ENCODE results near the gene SERPINI2. TPM values are rescaled to one million over a fixed set of nuclear protein-coding genes. Genes with fewer than 3 reads are reported as not detected.

Gene SERPINI2
- total and polyA plus RNA-seq, 2 donors (not counting 1 experiment from before 2014, with no cell fraction given) = not detected

DNA sequence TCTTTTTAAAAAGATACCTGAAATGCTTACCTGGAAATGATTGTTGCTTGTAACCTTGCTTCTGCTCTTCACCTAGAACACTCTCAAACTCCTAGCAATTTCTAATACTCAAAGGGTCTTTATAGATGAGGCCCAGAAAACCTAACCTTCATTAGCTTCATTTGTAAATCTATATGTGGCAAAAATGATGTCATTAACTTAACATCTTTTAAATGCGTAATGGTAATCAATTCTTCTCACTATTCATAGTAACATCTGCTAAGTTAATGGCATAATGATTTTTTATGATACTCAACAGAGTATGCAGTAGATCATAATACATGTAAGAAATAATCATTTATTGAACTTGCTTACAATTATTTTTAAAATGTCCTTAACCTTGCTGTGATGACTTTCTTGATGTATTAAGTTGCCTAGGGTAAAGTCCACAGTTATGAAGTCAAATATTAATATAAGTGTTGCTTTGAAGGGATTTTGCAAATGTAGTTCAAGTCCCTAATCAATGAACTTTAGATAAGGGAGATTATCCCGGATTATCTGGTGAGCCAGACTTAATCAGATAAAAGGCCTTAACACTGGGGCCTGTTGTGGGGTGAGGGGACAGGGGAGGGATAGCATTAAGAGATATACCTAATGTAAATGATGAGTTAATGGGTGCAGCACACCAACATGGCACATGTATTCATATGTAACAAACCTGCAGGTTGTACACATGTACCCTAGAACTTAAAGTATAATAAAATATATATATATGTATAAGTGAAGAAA is 10.1 kb upstream of the SERPINI2 start:
- no peaks in the 10 kb centered on the region for H3K27me3 ChIP-seq (ENCODE audit: control insufficient read depth, insufficient read depth, low read length)
- H3K79me2 ChIP-seq (ENCODE audit: control insufficient read depth, insufficient read depth, low read length) = no peaks in the 10 kb centered on the region
- no peaks in the 10 kb centered on the region for H3K36me3 ChIP-seq (ENCODE audit: control insufficient read depth, insufficient read depth, low read length)
- no peaks in the 10 kb centered on the region for H3K9me3 ChIP-seq (ENCODE audit: control insufficient read depth, insufficient read depth, low read depth, low read length)
- H4K20me1 ChIP-seq (ENCODE audit: control insufficient read depth, extremely low read depth, insufficient read depth, low read length) = no peaks in the 10 kb centered on the region
- H3K4me3 ChIP-seq (replicated peaks in 1 of 4; ENCODE audit: control extremely low read depth in 1 of 4, insufficient read depth in 1 of 4, low read depth in 3 of 4, low read length in 4 of 4) = no peak overlapping the region
- no peak for TF ChIP-seq EZH2 (IDR thresholded peaks at IDR 0.05; ENCODE audit: low read length, missing control alignments)
- TF ChIP-seq, protein P1, sequence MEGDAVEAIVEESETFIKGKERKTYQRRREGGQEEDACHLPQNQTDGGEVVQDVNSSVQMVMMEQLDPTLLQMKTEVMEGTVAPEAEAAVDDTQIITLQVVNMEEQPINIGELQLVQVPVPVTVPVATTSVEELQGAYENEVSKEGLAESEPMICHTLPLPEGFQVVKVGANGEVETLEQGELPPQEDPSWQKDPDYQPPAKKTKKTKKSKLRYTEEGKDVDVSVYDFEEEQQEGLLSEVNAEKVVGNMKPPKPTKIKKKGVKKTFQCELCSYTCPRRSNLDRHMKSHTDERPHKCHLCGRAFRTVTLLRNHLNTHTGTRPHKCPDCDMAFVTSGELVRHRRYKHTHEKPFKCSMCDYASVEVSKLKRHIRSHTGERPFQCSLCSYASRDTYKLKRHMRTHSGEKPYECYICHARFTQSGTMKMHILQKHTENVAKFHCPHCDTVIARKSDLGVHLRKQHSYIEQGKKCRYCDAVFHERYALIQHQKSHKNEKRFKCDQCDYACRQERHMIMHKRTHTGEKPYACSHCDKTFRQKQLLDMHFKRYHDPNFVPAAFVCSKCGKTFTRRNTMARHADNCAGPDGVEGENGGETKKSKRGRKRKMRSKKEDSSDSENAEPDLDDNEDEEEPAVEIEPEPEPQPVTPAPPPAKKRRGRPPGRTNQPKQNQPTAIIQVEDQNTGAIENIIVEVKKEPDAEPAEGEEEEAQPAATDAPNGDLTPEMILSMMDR (conservative IDR thresholded peaks at IDR 0.05 in 1 of 2, IDR thresholded peaks at IDR 0.05 in 1 of 2; ENCODE audit: low read depth in 1 of 2, low read length in 2 of 2) = no peak
- no peaks in the 10 kb centered on the region for H3K4me1 ChIP-seq (ENCODE audit: control insufficient read depth, extremely low read depth, insufficient read depth, low read length)
- no peak overlapping the region for H3K9ac ChIP-seq (ENCODE audit: insufficient read depth, low read length)
- H2AFZ ChIP-seq (ENCODE audit: low read length) = no peak overlapping the region
- DNase-seq (ENCODE audit: low read depth in 2 of 2) = no peak
- no peak overlapping the region for H3K4me2 ChIP-seq (ENCODE audit: extremely low read depth, insufficient read depth, low read length)
- no peak overlapping the region for H3K27ac ChIP-seq (ENCODE audit: insufficient read depth, low read length)

DNA sequence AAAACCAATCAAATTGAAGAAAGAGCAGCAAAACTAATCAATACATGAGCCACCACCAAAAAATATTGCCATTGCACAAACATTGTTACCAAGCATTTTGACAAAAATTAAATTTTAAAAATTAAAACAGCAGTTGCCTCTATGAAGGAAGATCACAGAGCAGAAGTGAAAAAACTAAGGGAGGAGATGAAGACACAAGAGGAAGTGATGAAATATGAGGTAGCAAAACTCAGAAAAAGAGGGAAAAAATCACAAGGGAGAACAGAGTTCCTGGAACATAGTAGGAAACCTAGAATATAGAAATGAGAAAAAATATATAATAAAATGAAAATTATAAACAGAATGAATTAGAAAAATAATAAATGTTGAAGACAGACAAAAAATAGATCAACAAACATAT is 7.3 kb upstream of the SERPINI2 start:
- Histone ChIP-seq H3K9ac (ENCODE audit: insufficient read depth, low read length) (no peak overlapping the region), H3K4me1 (ENCODE audit: control insufficient read depth, extremely low read depth, insufficient read depth, low read length) (no peaks in the 10 kb centered on the region), H3K4me3 (replicated peaks in 1 of 4; ENCODE audit: control extremely low read depth in 1 of 4, insufficient read depth in 1 of 4, low read depth in 3 of 4, low read length in 4 of 4) (no peak overlapping the region), H4K20me1 (ENCODE audit: control insufficient read depth, extremely low read depth, insufficient read depth, low read length) (no peaks in the 10 kb centered on the region), H3K27ac (ENCODE audit: insufficient read depth, low read length) (no peak overlapping the region), H3K9me3 (ENCODE audit: control insufficient read depth, insufficient read depth, low read depth, low read length) (no peaks in the 10 kb centered on the region), H3K79me2 (ENCODE audit: control insufficient read depth, insufficient read depth, low read length) (no peaks in the 10 kb centered on the region), H2AFZ (ENCODE audit: low read length) (no peak overlapping the region), H3K36me3 (ENCODE audit: control insufficient read depth, insufficient read depth, low read length) (no peaks in the 10 kb centered on the region), H3K4me2 (ENCODE audit: extremely low read depth, insufficient read depth, low read length) (no peak overlapping the region), H3K27me3 (ENCODE audit: control insufficient read depth, insufficient read depth, low read length) (no peaks in the 10 kb centered on the region)
- no peak for DNase-seq (ENCODE audit: low read depth in 2 of 2)
- no peak for TF ChIP-seq EZH2 (IDR thresholded peaks at IDR 0.05; ENCODE audit: low read length, missing control alignments)
- TF ChIP-seq, protein P1 (conservative IDR thresholded peaks at IDR 0.05 in 1 of 2, IDR thresholded peaks at IDR 0.05 in 1 of 2; ENCODE audit: low read depth in 1 of 2, low read length in 2 of 2) = no peak

DNA sequence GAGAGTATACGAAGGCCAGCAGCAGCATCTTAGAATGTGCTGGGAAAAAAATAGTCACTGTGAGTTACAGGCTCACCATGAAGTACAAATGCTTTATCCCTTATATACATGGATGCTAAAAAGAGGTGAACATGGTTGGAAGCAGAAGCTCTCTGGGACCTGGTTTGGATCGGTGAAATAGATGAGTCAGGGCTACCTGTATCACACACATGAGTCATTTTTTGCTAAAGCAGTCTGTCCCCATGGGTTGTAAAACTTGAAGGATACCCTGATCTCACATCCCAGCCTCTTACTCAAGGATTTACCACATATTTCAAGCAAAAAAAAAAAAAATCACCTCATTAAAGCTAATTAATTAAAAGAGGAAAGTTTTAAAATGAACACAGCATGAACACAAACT is 6.9 kb upstream of the SERPINI2 start:
- Histone ChIP-seq H3K4me2 (ENCODE audit: extremely low read depth, insufficient read depth, low read length) (no peak overlapping the region), H3K27ac (ENCODE audit: insufficient read depth, low read length) (no peak overlapping the region), H3K36me3 (ENCODE audit: control insufficient read depth, insufficient read depth, low read length) (no peaks in the 10 kb centered on the region), H3K9me3 (ENCODE audit: control insufficient read depth, insufficient read depth, low read depth, low read length) (no peaks in the 10 kb centered on the region), H4K20me1 (ENCODE audit: control insufficient read depth, extremely low read depth, insufficient read depth, low read length) (no peaks in the 10 kb centered on the region), H3K4me3 (replicated peaks in 1 of 4; ENCODE audit: control extremely low read depth in 1 of 4, insufficient read depth in 1 of 4, low read depth in 3 of 4, low read length in 4 of 4) (no peak overlapping the region), H3K27me3 (ENCODE audit: control insufficient read depth, insufficient read depth, low read length) (no peaks in the 10 kb centered on the region), H3K4me1 (ENCODE audit: control insufficient read depth, extremely low read depth, insufficient read depth, low read length) (no peaks in the 10 kb centered on the region), H2AFZ (ENCODE audit: low read length) (no peak overlapping the region), H3K79me2 (ENCODE audit: control insufficient read depth, insufficient read depth, low read length) (no peaks in the 10 kb centered on the region), H3K9ac (ENCODE audit: insufficient read depth, low read length) (no peak overlapping the region)
- TF ChIP-seq EZH2 (IDR thresholded peaks at IDR 0.05; ENCODE audit: low read length, missing control alignments) = no peak
- TF ChIP-seq, protein P1 (conservative IDR thresholded peaks at IDR 0.05 in 1 of 2, IDR thresholded peaks at IDR 0.05 in 1 of 2; ENCODE audit: low read depth in 1 of 2, low read length in 2 of 2) = no peak
- no peak for DNase-seq (ENCODE audit: low read depth in 2 of 2)

All from fibroblast of lung (primary cell).